ENCODE results near the gene C19orf25. TPM values are rescaled to one million over a fixed set of nuclear protein-coding genes. Genes with fewer than 3 reads are reported as not detected.

The C19orf25 gene
- total and polyA plus RNA-seq, 2 of the 13 experiments (the other 11 are each of a cell fraction or from before 2014, with no cell fraction given) = 14.2 to 32.4 TPM

DNA sequence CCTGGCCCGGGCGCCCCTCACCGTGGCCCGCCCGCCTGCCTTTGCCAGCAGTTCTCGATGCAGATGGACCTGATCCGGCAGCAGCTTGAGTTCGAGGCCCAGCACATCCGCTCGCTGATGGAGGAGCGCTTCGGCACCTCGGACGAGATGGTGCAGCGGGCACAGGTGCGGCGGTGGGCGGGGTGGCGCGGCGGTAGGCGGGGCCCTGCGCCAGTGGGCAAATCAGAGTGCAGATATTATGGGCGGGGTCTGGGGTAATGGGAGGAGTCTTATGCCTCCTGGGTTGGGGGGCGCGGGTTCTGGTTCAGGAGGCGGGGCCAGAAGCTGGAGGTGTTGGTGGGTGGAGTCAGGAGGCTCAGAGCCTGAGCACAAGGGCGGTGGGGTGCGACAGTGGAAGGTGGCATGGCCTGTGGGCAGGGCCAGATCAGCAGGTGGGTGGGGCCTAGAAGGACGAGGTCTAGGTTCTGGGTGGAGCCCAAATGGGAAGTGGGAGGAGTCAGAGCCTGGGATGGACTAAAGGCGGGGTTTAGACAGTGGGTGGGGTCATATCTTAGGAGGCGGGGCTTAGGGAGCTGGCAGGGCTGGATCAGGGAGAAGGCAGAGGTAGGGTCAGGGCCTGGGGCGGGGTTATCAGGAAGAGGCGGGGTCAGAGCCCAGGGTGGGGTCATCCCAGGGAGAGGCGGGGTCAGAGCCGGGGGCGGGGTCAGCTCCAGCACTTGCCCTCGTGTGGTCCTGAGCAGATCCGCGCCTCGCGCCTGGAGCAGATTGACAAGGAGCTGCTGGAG lies 23.5 kb downstream of the C19orf25 start (continued):
- TF ChIP-seq HNRNPUL1 (IDR thresholded peaks at IDR 0.05; ENCODE audit: low read depth, low read length) = no peak
- TF ChIP-seq, protein P1, sequence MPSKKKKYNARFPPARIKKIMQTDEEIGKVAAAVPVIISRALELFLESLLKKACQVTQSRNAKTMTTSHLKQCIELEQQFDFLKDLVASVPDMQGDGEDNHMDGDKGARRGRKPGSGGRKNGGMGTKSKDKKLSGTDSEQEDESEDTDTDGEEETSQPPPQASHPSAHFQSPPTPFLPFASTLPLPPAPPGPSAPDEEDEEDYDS (CRISPR knock-in tag; IDR thresholded peaks at IDR 0.05) = peak; percentile 45; the same call in 1 of the 2 replicates
- no peak for TF ChIP-seq ZBTB1 (CRISPR knock-in tag; IDR thresholded peaks at IDR 0.05; ENCODE audit: borderline replicate concordance)
- TF ChIP-seq ZNF672 (CRISPR knock-in tag; IDR thresholded peaks at IDR 0.05) = no peak
- TF ChIP-seq, protein P2, sequence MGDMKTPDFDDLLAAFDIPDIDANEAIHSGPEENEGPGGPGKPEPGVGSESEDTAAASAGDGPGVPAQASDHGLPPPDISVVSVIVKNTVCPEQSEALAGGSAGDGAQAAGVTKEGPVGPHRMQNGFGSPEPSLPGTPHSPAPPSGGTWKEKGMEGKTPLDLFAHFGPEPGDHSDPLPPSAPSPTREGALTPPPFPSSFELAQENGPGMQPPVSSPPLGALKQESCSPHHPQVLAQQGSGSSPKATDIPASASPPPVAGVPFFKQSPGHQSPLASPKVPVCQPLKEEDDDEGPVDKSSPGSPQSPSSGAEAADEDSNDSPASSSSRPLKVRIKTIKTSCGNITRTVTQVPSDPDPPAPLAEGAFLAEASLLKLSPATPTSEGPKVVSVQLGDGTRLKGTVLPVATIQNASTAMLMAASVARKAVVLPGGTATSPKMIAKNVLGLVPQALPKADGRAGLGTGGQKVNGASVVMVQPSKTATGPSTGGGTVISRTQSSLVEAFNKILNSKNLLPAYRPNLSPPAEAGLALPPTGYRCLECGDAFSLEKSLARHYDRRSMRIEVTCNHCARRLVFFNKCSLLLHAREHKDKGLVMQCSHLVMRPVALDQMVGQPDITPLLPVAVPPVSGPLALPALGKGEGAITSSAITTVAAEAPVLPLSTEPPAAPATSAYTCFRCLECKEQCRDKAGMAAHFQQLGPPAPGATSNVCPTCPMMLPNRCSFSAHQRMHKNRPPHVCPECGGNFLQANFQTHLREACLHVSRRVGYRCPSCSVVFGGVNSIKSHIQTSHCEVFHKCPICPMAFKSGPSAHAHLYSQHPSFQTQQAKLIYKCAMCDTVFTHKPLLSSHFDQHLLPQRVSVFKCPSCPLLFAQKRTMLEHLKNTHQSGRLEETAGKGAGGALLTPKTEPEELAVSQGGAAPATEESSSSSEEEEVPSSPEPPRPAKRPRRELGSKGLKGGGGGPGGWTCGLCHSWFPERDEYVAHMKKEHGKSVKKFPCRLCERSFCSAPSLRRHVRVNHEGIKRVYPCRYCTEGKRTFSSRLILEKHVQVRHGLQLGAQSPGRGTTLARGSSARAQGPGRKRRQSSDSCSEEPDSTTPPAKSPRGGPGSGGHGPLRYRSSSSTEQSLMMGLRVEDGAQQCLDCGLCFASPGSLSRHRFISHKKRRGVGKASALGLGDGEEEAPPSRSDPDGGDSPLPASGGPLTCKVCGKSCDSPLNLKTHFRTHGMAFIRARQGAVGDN (CRISPR knock-in tag; IDR thresholded peaks at IDR 0.05) = peak; percentile 69
- TF ChIP-seq HNRNPLL (IDR thresholded peaks at IDR 0.05; ENCODE audit: low read depth, low read length, poor library complexity, severe bottlenecking) = peak; percentile 51
- TF ChIP-seq, protein P3, sequence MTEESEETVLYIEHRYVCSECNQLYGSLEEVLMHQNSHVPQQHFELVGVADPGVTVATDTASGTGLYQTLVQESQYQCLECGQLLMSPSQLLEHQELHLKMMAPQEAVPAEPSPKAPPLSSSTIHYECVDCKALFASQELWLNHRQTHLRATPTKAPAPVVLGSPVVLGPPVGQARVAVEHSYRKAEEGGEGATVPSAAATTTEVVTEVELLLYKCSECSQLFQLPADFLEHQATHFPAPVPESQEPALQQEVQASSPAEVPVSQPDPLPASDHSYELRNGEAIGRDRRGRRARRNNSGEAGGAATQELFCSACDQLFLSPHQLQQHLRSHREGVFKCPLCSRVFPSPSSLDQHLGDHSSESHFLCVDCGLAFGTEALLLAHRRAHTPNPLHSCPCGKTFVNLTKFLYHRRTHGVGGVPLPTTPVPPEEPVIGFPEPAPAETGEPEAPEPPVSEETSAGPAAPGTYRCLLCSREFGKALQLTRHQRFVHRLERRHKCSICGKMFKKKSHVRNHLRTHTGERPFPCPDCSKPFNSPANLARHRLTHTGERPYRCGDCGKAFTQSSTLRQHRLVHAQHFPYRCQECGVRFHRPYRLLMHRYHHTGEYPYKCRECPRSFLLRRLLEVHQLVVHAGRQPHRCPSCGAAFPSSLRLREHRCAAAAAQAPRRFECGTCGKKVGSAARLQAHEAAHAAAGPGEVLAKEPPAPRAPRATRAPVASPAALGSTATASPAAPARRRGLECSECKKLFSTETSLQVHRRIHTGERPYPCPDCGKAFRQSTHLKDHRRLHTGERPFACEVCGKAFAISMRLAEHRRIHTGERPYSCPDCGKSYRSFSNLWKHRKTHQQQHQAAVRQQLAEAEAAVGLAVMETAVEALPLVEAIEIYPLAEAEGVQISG (CRISPR knock-in tag; IDR thresholded peaks at IDR 0.05) = peak; percentile 10; the same call in 1 of the 2 replicates
- TF ChIP-seq, protein P4, sequence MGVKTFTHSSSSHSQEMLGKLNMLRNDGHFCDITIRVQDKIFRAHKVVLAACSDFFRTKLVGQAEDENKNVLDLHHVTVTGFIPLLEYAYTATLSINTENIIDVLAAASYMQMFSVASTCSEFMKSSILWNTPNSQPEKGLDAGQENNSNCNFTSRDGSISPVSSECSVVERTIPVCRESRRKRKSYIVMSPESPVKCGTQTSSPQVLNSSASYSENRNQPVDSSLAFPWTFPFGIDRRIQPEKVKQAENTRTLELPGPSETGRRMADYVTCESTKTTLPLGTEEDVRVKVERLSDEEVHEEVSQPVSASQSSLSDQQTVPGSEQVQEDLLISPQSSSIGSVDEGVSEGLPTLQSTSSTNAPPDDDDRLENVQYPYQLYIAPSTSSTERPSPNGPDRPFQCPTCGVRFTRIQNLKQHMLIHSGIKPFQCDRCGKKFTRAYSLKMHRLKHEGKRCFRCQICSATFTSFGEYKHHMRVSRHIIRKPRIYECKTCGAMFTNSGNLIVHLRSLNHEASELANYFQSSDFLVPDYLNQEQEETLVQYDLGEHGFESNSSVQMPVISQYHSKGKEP (CRISPR knock-in tag; IDR thresholded peaks at IDR 0.05) = no peak
- no peak for TF ChIP-seq NFYB (CRISPR knock-in tag; IDR thresholded peaks at IDR 0.05)
- TF ChIP-seq ZNF432 (CRISPR knock-in tag; IDR thresholded peaks at IDR 0.05; ENCODE audit: borderline replicate concordance) = no peak
- peak; percentile 67 for TF ChIP-seq KDM2A (CRISPR knock-in tag; IDR thresholded peaks at IDR 0.05; ENCODE audit: borderline replicate concordance, low read depth)
- TF ChIP-seq KAT8 (CRISPR knock-in tag; IDR thresholded peaks at IDR 0.05) = no peak
- 0 out of 2 replicates have a peak, but pooled peaks have one; percentile 20 for TF ChIP-seq ETV5 (CRISPR knock-in tag; IDR thresholded peaks at IDR 0.05; ENCODE audit: borderline replicate concordance)
- TF ChIP-seq, protein P5, sequence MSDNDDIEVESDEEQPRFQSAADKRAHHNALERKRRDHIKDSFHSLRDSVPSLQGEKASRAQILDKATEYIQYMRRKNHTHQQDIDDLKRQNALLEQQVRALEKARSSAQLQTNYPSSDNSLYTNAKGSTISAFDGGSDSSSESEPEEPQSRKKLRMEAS (IDR thresholded peaks at IDR 0.05) = peak; percentile 54; the same call in 1 of the 2 replicates
- no peak for TF ChIP-seq FLYWCH1 (CRISPR knock-in tag; IDR thresholded peaks at IDR 0.05)
- peak; percentile 10; the same call in 1 of the 2 replicates for TF ChIP-seq ELF1 (CRISPR knock-in tag; IDR thresholded peaks at IDR 0.05)
- TF ChIP-seq, protein P6, sequence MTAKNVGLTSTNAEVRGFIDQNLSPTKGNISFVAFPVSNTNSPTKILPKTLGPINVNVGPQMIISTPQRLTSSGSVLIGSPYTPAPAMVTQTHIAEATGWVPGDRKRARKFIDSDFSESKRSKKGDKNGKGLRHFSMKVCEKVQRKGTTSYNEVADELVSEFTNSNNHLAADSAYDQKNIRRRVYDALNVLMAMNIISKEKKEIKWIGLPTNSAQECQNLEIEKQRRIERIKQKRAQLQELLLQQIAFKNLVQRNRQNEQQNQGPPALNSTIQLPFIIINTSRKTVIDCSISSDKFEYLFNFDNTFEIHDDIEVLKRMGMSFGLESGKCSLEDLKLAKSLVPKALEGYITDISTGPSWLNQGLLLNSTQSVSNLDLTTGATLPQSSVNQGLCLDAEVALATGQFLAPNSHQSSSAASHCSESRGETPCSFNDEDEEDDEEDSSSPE (CRISPR knock-in tag; IDR thresholded peaks at IDR 0.05) = 0 out of 2 replicates have a peak, but pooled peaks have one; percentile 13
- TF ChIP-seq NR2F6 (IDR thresholded peaks at IDR 0.05) = peak; percentile 17; the same call in 1 of the 2 replicates
- no peak for TF ChIP-seq NR2F6 (CRISPR knock-in tag; IDR thresholded peaks at IDR 0.05)
